Body of pancreas (tissue), 4 donors: ENCODE results near the gene USP34. TPM values are rescaled to one million over a fixed set of nuclear protein-coding genes. Genes with fewer than 3 reads are reported as not detected.
A peak's percentile ranks its signal among the peaks of the same experiment; 100 is the strongest.
"Not testable (repeated sequence)": the region's sequence is repeated elsewhere in the genome, so short reads cannot be mapped to it uniquely, and the experiment has no call there.

ENCODE experiments used
- ATAC-seq: fragments of 150-250 bp; one replicate; pipeline ENCODE4 v1.9.1; 2016
- DNase-seq, 4 donors: peaks; one replicate each; pipeline ENCODE4 v3.0.0-alpha.2; 2019
- H3K27ac ChIP-seq, 4 donors: fragments of 200-600 bp; sonication (generic); 1 replicate in 3 of 4; 2 replicates in 1 of 4; pipeline versions ENCODE4 v1.5.1 to v1.6.1; 2016 to 2019; ENCODE audit warnings: mild to moderate bottlenecking in 1 of 4, mixed read lengths in 1 of 4, moderate library complexity in 1 of 4
- H3K27me3 ChIP-seq, 2 donors: fragments of 200-600 bp; sonication (generic); one replicate each; pipeline ENCODE4 v1.6.0; 2016; ENCODE audit warnings: mild to moderate bottlenecking in 1 of 2
- H3K36me3 ChIP-seq, 2 donors: fragments of 200-600 bp; sonication (generic); replicated peaks in 1 of 2; 2 replicates each; pipeline ENCODE4 v1.5.1; 2016; ENCODE audit warnings: low read depth in 2 of 2; ENCODE audit not compliant: insufficient read depth in 1 of 2
- H3K4me1 ChIP-seq: fragments of 200-600 bp; sonication (generic); one replicate; pipeline ENCODE4 v1.6.0; 2016
- H3K4me3 ChIP-seq, 2 donors: fragments of 200-600 bp; sonication (generic); 1 replicate in 1 of 2; 2 replicates in 1 of 2; pipeline ENCODE4 v1.5.1; 2016 to 2019
- H3K9me3 ChIP-seq, 3 donors: fragments of 200-600 bp; sonication (generic); 1 replicate in 2 of 3; 2 replicates in 1 of 3; pipeline ENCODE4 v1.5.1; 2016
- POLR2A ChIP-seq, 3 donors: fragments of 450-650 bp; IDR thresholded peaks; one replicate each; pipeline ENCODE4 v1.6.1; 2016; ENCODE audit warnings: antibody characterized with exemption in 3 of 3, mild to moderate bottlenecking in 2 of 3
- WGBS, 2 donors: methylation state at CpG; one replicate each; pipeline ENCODE4 v1.1.5; 2017; 5-methylcytosine and 5-hydroxymethylcytosine counted together
- intact Hi-C: fragments of 100-400 bp; cut with DNase I; formaldehyde crosslinking; loops from one replicate; pipeline ENCODE4 v1.15.1; 2023
- total RNA-seq, 2 donors: library from RNA; depleted of rRNA; stranded (reverse); fragments of >200 nt; gene quantifications; one replicate each; pipeline ENCODE4 v1.1.0, GENCODE V29; 2016
- TF ChIP-seq, protein P1 (sequence below), 7 experiments: fragments of 450-650 bp in 4 of 7; fragments of 200-600 bp in 3 of 7; sonication (generic) in 3 of 7; IDR thresholded peaks; one replicate each; pipeline ENCODE4 v1.5.1; 2016 to 2019; ENCODE audit warnings: antibody characterized with exemption in 7 of 7

The USP34 gene
- total RNA-seq, 2 donors from 2014 or later = 87.0 to 96.5 TPM

DNA sequence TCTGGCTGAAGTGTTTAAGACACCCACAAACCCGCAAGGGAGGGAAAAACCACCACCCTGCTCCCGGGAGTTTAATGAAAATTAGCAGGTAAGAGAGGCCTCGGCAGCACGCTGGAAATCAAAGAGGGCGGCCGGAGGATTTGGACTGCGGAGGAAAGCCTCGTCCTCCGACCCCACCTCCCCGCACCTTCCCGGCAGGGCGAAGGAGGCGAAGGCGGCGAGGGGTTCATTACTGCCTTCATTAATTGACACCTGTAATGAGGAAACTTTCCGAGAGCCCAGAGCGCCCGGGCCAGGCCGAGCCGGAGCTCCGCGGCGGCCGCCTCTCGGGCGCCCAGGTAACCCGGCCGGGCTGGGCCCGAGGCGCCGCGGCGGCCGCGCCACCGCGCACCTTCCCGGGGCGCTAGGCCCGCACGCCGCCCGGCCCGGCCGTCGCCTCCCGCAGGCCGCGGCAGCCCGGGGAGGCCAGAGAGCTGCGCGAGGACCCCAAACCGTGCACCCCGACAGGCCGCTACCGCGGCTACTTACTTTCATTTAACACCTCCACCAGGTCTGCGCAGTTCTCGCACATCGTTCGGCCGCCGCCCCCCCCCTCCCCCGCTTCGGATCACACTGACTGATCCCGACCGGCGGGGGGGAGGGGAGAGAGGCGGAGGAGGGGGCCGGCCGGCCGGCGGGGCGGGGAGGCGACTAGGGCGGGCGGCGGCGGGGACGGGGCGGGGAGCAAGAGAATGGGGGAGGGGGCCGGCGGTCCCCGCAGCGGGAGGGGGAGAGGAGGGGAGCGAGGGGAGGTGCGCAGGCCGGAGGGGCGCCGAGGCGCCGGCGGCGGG, 550 bp downstream of the USP34 start:
- peak in 1 of 3 donors; percentile 15 for TF ChIP-seq POLR2A (IDR thresholded peaks at IDR 0.05)
- TF ChIP-seq, protein P1, sequence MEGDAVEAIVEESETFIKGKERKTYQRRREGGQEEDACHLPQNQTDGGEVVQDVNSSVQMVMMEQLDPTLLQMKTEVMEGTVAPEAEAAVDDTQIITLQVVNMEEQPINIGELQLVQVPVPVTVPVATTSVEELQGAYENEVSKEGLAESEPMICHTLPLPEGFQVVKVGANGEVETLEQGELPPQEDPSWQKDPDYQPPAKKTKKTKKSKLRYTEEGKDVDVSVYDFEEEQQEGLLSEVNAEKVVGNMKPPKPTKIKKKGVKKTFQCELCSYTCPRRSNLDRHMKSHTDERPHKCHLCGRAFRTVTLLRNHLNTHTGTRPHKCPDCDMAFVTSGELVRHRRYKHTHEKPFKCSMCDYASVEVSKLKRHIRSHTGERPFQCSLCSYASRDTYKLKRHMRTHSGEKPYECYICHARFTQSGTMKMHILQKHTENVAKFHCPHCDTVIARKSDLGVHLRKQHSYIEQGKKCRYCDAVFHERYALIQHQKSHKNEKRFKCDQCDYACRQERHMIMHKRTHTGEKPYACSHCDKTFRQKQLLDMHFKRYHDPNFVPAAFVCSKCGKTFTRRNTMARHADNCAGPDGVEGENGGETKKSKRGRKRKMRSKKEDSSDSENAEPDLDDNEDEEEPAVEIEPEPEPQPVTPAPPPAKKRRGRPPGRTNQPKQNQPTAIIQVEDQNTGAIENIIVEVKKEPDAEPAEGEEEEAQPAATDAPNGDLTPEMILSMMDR (IDR thresholded peaks at IDR 0.05) = no peak
- no peaks in the 10 kb centered on the region for H3K36me3 ChIP-seq
- H3K27me3 ChIP-seq = no peaks in the 10 kb centered on the region
- H3K9me3 ChIP-seq = peaks cover 0 to 3% (median 0%) of the 10 kb centered on the region in 3 donors
- DNase-seq (peak; percentile 87 to 93 (median 91)), ATAC-seq (peak; percentile 76)
- peak overlapping the region; percentile 54 to 96 for H3K4me3 ChIP-seq
- 0 to 3% methylated on average over 10 to 66 of the region's 94 CpGs for WGBS, 2 donors
- peak overlapping the region; percentile 88 to 99 (median 97) for H3K27ac ChIP-seq
- intact Hi-C loops = no loop called here
- H3K4me1 ChIP-seq = peaks cover 38% of the 10 kb centered on the region

DNA sequence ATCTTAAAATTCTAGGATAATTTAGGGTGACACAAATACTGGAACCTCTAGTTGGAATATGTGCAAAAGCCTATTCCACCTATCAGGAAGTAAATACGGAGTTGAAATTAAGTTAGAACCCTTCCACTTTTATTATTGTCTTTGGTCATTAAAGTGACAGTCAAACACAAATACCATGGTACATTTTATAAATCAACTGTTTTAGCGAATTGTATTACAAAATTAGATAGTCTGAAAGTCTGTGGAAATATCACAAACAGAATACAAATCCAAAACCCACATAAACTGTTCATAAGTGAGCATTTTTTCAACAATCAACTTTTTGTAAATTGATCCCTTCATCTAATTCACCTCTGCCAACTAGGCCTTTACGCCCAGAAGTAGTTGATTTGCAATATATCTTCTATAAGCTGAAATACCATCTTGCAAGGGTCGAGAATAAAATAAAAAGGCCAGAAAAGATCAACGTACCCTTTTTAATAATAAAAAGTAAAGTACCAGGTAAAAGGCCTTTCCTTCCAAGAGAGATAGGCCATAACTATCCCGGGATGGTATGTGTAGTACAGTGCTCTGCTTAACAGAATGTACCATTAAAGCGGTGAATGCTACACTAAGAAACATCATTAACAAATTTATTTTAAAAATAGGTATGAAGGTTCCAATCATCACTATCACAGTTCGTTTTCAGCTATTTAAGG, 1.3 kb downstream of the USP34 start:
- TF ChIP-seq POLR2A (IDR thresholded peaks at IDR 0.05) = no peak
- TF ChIP-seq, protein P1 (IDR thresholded peaks at IDR 0.05) = no peak
- intact Hi-C loops = loop anchor here (10.0 kb wide), 1 partner anchor 55 kb away; no protein-coding TSS in a partner anchor
- H3K27me3 ChIP-seq = no peaks in the 10 kb centered on the region
- H3K9me3 ChIP-seq = peaks cover 0 to 3% (median 0%) of the 10 kb centered on the region in 3 donors
- 3% methylated on average over 8 of the region's 8 CpGs for WGBS, 2 donors
- H3K27ac ChIP-seq = peak overlapping the region; percentile 88 to 99 (median 97)
- H3K4me3 ChIP-seq = peak overlapping the region; percentile 8 to 54
- H3K36me3 ChIP-seq = no peaks in the 10 kb centered on the region
- DNase-seq (no peak), ATAC-seq (no peak)
- peaks cover 43% of the 10 kb centered on the region for H3K4me1 ChIP-seq

DNA sequence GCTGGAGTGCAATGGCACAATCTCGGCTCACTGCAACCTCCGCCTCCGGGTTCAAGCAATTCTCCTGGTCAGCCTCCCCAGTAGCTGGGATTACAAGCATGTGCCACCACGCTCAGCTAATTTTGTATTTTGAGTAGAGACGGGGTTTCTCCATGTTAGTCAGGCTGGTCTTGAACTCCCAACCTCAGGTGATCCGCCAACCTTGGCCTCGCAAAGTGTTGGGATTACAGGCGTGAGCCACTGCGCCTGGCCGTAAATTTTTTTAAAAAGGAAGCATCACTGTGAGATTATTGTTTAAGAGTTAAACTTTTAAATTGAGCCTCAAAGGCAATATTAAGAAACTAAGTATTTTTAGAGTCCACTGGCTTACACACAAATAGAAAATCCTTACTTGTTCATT, 2.7 kb downstream of the USP34 start:
- not testable (repeated sequence) for ATAC-seq, H3K27ac ChIP-seq, H3K4me3 ChIP-seq, H3K27me3 ChIP-seq, H3K9me3 ChIP-seq, H3K36me3 ChIP-seq, DNase-seq
- 92 to 93% methylated on average over 10 of the region's 10 CpGs for WGBS, 2 donors
- peaks cover 44% of the 10 kb centered on the region for H3K4me1 ChIP-seq
- intact Hi-C loops = loop anchor here (10.0 kb wide), 1 partner anchor 53 kb away; no protein-coding TSS in a partner anchor

DNA sequence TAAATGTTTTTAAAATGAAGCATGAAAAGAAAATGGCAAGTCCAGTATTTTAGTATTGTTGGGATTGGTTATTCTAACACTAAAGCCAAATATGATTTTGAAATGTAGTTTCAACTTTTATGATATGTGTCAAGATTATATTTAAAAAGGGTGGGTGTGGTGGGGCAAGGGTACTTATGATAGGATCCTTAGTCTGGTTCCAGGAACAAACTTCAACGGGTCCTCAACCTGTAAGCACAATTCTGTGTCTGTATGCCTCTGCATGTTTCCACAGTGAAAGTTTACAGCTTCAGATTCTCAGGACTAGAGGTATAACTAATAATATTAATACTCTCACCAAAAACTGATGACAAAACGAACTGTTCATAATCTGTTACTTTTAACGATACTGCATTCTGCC, 5.8 kb downstream of the USP34 start:
- 24 to 50% methylated on average over 3 of the region's 3 CpGs for WGBS, 2 donors

More for the DNA sequence above, 5.8 kb downstream of the USP34 start:
- intact Hi-C loops = loop anchor here (10.0 kb wide), 1 partner anchor 50 kb away; no protein-coding TSS in a partner anchor
- no peak for TF ChIP-seq POLR2A (IDR thresholded peaks at IDR 0.05)
- TF ChIP-seq, protein P1 (IDR thresholded peaks at IDR 0.05) = no peak
- Histone ChIP-seq H3K27me3 (no peaks in the 10 kb centered on the region), H3K4me1 (peaks cover 39% of the 10 kb centered on the region), H3K4me3 (no peak overlapping the region), H3K9me3 (peaks cover 0 to 3% (median 0%) of the 10 kb centered on the region in 3 donors), H3K27ac (no peak overlapping the region), H3K36me3 (no peaks in the 10 kb centered on the region)
- ATAC-seq (no peak), DNase-seq (no peak)
